H1 (cell line): ENCODE measurements around the gene MSI2. TPM values are rescaled to one million over a fixed set of nuclear protein-coding genes. Genes with fewer than 3 reads are reported as not detected.
A peak's percentile ranks its signal among the peaks of the same experiment; 100 is the strongest.

ENCODE experiments used
- CTCF ChIA-PET: fragments of 300-600 bp; sonication (Branson Sonifier 250); formaldehyde crosslinking; loops from one replicate; lab custom pipeline; 2021; ENCODE audit not compliant: partially characterized antibody; lab: Charles Lee
- POLR2A ChIA-PET: fragments of 300-600 bp; sonication (Branson Sonifier 250); formaldehyde crosslinking; loops from one replicate; lab custom pipeline; 2021; ENCODE audit warnings: inconsistent platforms; ENCODE audit not compliant: partially characterized antibody; lab: Charles Lee
- DNase-seq, 2 experiments: peaks; one replicate each; pipeline versions ENCODE4 v3.0.0 to v3.0.0-alpha.2; 2010 to 2022; ENCODE audit warnings: low spot score in 2 of 2, low read depth in 1 of 2, mixed read lengths in 1 of 2
- FAIRE-seq: peaks from 2 replicates; lab custom pipeline; 2011; peaks lifted over from hg19 to GRCh38; lab: Jason Lieb, UNC
- H2AFZ ChIP-seq: 2 replicates; pipeline ENCODE4 v1.8.1; 2012; ENCODE audit warnings: low read length, inconsistent platforms
- H2AK5ac ChIP-seq: 2 replicates; pipeline ENCODE4 v1.6.1; 2013; ENCODE audit warnings: low read depth, low read length
- H2BK120ac ChIP-seq: replicated peaks from 2 replicates; pipeline ENCODE3; 2013; ENCODE audit warnings: low read depth, low read length, inconsistent platforms
- H2BK12ac ChIP-seq: 2 replicates; pipeline ENCODE4 v1.6.1; 2013; ENCODE audit warnings: low read depth, low read length
- H2BK15ac ChIP-seq: 2 replicates; pipeline ENCODE4 v1.6.1; 2013; ENCODE audit warnings: low read length
- H2BK20ac ChIP-seq: 2 replicates; pipeline ENCODE4 v1.6.1; 2013; ENCODE audit warnings: low read length
- H2BK5ac ChIP-seq: 2 replicates; pipeline ENCODE4 v1.6.1; 2013; ENCODE audit warnings: low read depth, low read length
- H3K14ac ChIP-seq: 2 replicates; pipeline ENCODE4 v1.6.1; 2013; ENCODE audit warnings: inconsistent platforms; ENCODE audit not compliant: insufficient read length
- H3K18ac ChIP-seq: 2 replicates; pipeline ENCODE4 v1.6.1; 2013; ENCODE audit warnings: low read length; ENCODE audit errors: extremely low read depth
- H3K23ac ChIP-seq: 2 replicates; pipeline ENCODE4 v1.6.1; 2013; ENCODE audit warnings: inconsistent platforms; ENCODE audit not compliant: insufficient read length
- H3K23me2 ChIP-seq: 2 replicates; pipeline ENCODE4 v1.6.1; 2013; ENCODE audit warnings: low read depth, low read length
- H3K27ac ChIP-seq: 2 replicates; pipeline ENCODE4 v1.6.1; 2011; ENCODE audit warnings: low read depth, low read length, inconsistent platforms
- H3K27me3 ChIP-seq, 4 experiments: replicated peaks in 1 of 4; 1 replicate in 1 of 4; 2 replicates in 3 of 4; pipeline versions ENCODE4 v1.6.1 to v1.8.1; 2011 to 2013; ENCODE audit warnings: low read length in 3 of 4, mild to moderate bottlenecking in 3 of 4, inconsistent platforms in 2 of 4, mixed read lengths in 2 of 4, moderate library complexity in 1 of 4; ENCODE audit not compliant: control insufficient read depth in 3 of 4, insufficient read depth in 3 of 4; ENCODE audit errors: extremely low read depth in 1 of 4
- H3K36me3 ChIP-seq, 4 experiments: 2 replicates each; pipeline versions ENCODE4 v1.6.1 to v1.8.1; 2011 to 2013; ENCODE audit warnings: mild to moderate bottlenecking in 4 of 4, low read length in 3 of 4, moderate library complexity in 2 of 4, control low read depth in 1 of 4, inconsistent platforms in 1 of 4; ENCODE audit not compliant: insufficient read depth in 4 of 4, control insufficient read depth in 2 of 4
- H3K4ac ChIP-seq: replicated peaks from 2 replicates; pipeline ENCODE3; 2013; ENCODE audit warnings: low read length, low read depth, mixed read lengths, inconsistent platforms; ENCODE audit not compliant: insufficient read length
- H3K4me1 ChIP-seq, 4 experiments: replicated peaks in 1 of 4; 1 replicate in 1 of 4; 2 replicates in 3 of 4; pipeline versions ENCODE4 v1.6.1 to v1.8.1; 2011 to 2013; ENCODE audit warnings: low read length in 3 of 4, inconsistent platforms in 2 of 4, mixed read lengths in 1 of 4; ENCODE audit not compliant: insufficient read depth in 4 of 4, control insufficient read depth in 3 of 4
- H3K4me2 ChIP-seq, 2 experiments: 2 replicates each; pipeline versions ENCODE4 v1.6.1 to v1.8.1; 2011 to 2013; ENCODE audit warnings: low read depth in 2 of 2, low read length in 2 of 2, control low read depth in 1 of 2, inconsistent platforms in 1 of 2, mild to moderate bottlenecking in 1 of 2; ENCODE audit not compliant: insufficient read depth in 1 of 2
- H3K4me3 ChIP-seq, 4 experiments: fragments of 200-600, 300-600 bp in 1 of 4; sonication (generic), shearing (Covaris generic), sonication (Bioruptor Twin) in 1 of 4; 2 replicates each; pipeline versions ENCODE4 v1.5.1 to v1.8.1; 2011 to 2016; ENCODE audit warnings: low read length in 4 of 4, low read depth in 3 of 4, control low read depth in 2 of 4, inconsistent platforms in 2 of 4, mild to moderate bottlenecking in 2 of 4, mixed read lengths in 1 of 4, moderate library complexity in 1 of 4; ENCODE audit not compliant: insufficient read depth in 2 of 4; ENCODE audit errors: extremely low read depth in 1 of 4
- H3K56ac ChIP-seq: replicated peaks from 2 replicates; pipeline ENCODE3; 2013; ENCODE audit warnings: low read depth, mild to moderate bottlenecking, mixed read lengths, low read length, inconsistent platforms; ENCODE audit not compliant: insufficient read length
- H3K79me1 ChIP-seq: 2 replicates; pipeline ENCODE4 v1.6.1; 2013; ENCODE audit warnings: low read depth, low read length, control low read depth
- H3K79me2 ChIP-seq, 2 experiments: 2 replicates each; pipeline versions ENCODE4 v1.6.1 to v1.8.1; 2012 to 2013; ENCODE audit warnings: low read length in 2 of 2, mild to moderate bottlenecking in 2 of 2, inconsistent platforms in 1 of 2; ENCODE audit not compliant: insufficient read depth in 2 of 2, control insufficient read depth in 1 of 2
- H3K9ac ChIP-seq, 4 experiments: replicated peaks in 1 of 4; 1 replicate in 1 of 4; 2 replicates in 3 of 4; pipeline versions ENCODE4 v1.6.1 to v1.8.1; 2011 to 2013; ENCODE audit warnings: low read depth in 3 of 4, low read length in 3 of 4, control low read depth in 2 of 4, mild to moderate bottlenecking in 2 of 4, moderate library complexity in 2 of 4, inconsistent platforms in 1 of 4; ENCODE audit errors: extremely low read depth in 1 of 4
- H3K9me3 ChIP-seq, 2 experiments: 2 replicates each; pipeline versions ENCODE4 v1.6.1 to v1.8.1; 2012 to 2013; ENCODE audit warnings: mild to moderate bottlenecking in 2 of 2, moderate library complexity in 2 of 2, control low read depth in 1 of 2, inconsistent platforms in 1 of 2, low read depth in 1 of 2, low read length in 1 of 2, mixed read lengths in 1 of 2; ENCODE audit not compliant: insufficient read depth in 2 of 2
- H4K20me1 ChIP-seq, 2 experiments: replicated peaks in 1 of 2; 2 replicates each; pipeline versions ENCODE3 to v1.8.1; 2011 to 2013; ENCODE audit warnings: inconsistent platforms in 2 of 2, low read length in 2 of 2, mild to moderate bottlenecking in 1 of 2; ENCODE audit not compliant: insufficient read depth in 2 of 2, control insufficient read depth in 1 of 2
- H4K5ac ChIP-seq: 2 replicates; pipeline ENCODE4 v1.6.1; 2013; ENCODE audit warnings: low read length, low read depth, mixed read lengths, inconsistent platforms; ENCODE audit not compliant: insufficient read length
- H4K8ac ChIP-seq: 2 replicates; pipeline ENCODE4 v1.8.0; 2013; ENCODE audit warnings: mild to moderate bottlenecking, moderate library complexity, low read length, inconsistent platforms; ENCODE audit not compliant: insufficient read depth; ENCODE audit errors: extremely low read depth
- H4K91ac ChIP-seq: replicated peaks from 2 replicates; pipeline ENCODE3; 2013; ENCODE audit warnings: low read length, mixed read lengths, inconsistent platforms; ENCODE audit not compliant: insufficient read length
- GABPA ChIP-seq: IDR thresholded peaks from 2 replicates; pipeline ENCODE4 v1.6.1; 2011; ENCODE audit warnings: mild to moderate bottlenecking, low read length, moderate library complexity, borderline replicate concordance; ENCODE audit not compliant: insufficient read depth
- NANOG ChIP-seq: IDR thresholded peaks from 2 replicates; pipeline ENCODE4 v1.6.1; 2011; ENCODE audit warnings: low read length, low read depth, mild to moderate bottlenecking, inconsistent platforms; ENCODE audit not compliant: insufficient read depth, poor library complexity, severe bottlenecking
- POLR2A ChIP-seq, 2 experiments: IDR thresholded peaks; 1 replicate in 1 of 2; 2 replicates in 1 of 2; pipeline ENCODE4 v1.6.1; 2011; ENCODE audit warnings: low read depth in 2 of 2, low read length in 2 of 2, mild to moderate bottlenecking in 2 of 2; ENCODE audit errors: control extremely low read depth in 1 of 2
- WGBS, 2 experiments: shearing (Covaris generic) in 1 of 2; methylation state at CpG; one replicate each; pipeline versions ENCODE4 v1.1.6 to v1.1.7; 2013 to 2015; ENCODE audit warnings: low lambda C conversion rate in 2 of 2, mixed read lengths in 2 of 2, inconsistent platforms in 1 of 2, low coverage in 1 of 2, missing lambda C conversion rate in 1 of 2; ENCODE audit not compliant: insufficient replicate concordance in 2 of 2, insufficient coverage in 1 of 2, insufficient read length in 1 of 2; ENCODE audit errors: extremely low coverage in 1 of 2, missing lambda C conversion rate in 1 of 2; 5-methylcytosine and 5-hydroxymethylcytosine counted together
- polyA plus RNA-seq, 7 experiments: library from polyadenylated mRNA; depleted of rRNA in 3 of 7; stranded (reverse) in 5 of 7; unstranded in 2 of 7; fragments of >200 nt in 5 of 7; fragments of 200-250 nt in 2 of 7; gene quantifications; 1 replicate in 5 of 7; 2 replicates in 1 of 7; 4 replicates in 1 of 7; pipeline versions ENCODE4 v1.2.1 to v1.2.3, GENCODE V29; 2011 to 2013; ENCODE audit warnings: missing spikeins in 2 of 7, mixed read lengths in 2 of 7
- total RNA-seq: library from RNA; stranded (reverse); fragmentation: NEBNext Ultra II Directional; extraction: Animal tissue kit (Norgen Biotek cat#: 25700); gene quantifications from 2 replicates; pipeline ENCODE4 v1.2.1, GENCODE V29; 2021

The MSI2 gene
- total and polyA plus RNA-seq, 2 of the 8 experiments (the other 6 are each of a cell fraction or from before 2014, with no cell fraction given), result 36.7 to 80.6 TPM

GRCh38 chr17:57259306-57259705, 3.0 kb downstream of the MSI2 start:
- no peak for DNase-seq

More at GRCh38 chr17:57259306-57259705, 3.0 kb downstream of the MSI2 start:
- Histone ChIP-seq H3K27ac (peak overlapping the region; percentile 53; the same call in 1 of the 2 replicates), H2BK12ac (no peak overlapping the region; the same call in 1 of the 2 replicates), H2BK5ac (no peak overlapping the region), H3K4ac (no peak overlapping the region), H3K4me3 (peak overlapping the region; percentile 13 to 94 (median 46); a peak in 5 of 8 replicates), H4K20me1 (peaks cover 8 to 11% of the 10 kb centered on the region in 2 experiments), H3K9ac (peak overlapping the region in 2 of 4 experiments; percentile 14 to 36; a peak in 3 of 7 replicates), H3K36me3 (peaks cover 10 to 46% (median 24%) of the 10 kb centered on the region in 4 experiments; a peak in 7 of 8 replicates), H3K14ac (no peak overlapping the region), H4K8ac (no peak overlapping the region), H3K9me3 (no peaks in the 10 kb centered on the region), H4K91ac (no peak overlapping the region), H3K4me2 (peak overlapping the region; percentile 79 to 99), H3K18ac (no peak overlapping the region), H2BK20ac (no peak overlapping the region), H2AFZ (no peak overlapping the region), H3K23ac (no peak overlapping the region), H2AK5ac (no peak overlapping the region), H3K79me2 (peaks cover 0 to 49% of the 10 kb centered on the region in 2 experiments; a peak in 2 of 4 replicates), H3K23me2 (peaks cover 17% of the 10 kb centered on the region), H3K79me1 (peaks cover 3% of the 10 kb centered on the region; the same call in 1 of the 2 replicates), H3K56ac (no peak overlapping the region), H4K5ac (no peak overlapping the region), H2BK120ac (no peak overlapping the region), H3K4me1 (peaks cover 2 to 39% (median 6%) of the 10 kb centered on the region in 4 experiments; a peak in 6 of 7 replicates), H3K27me3 (peaks cover 2 to 10% (median 8%) of the 10 kb centered on the region in 4 experiments; a peak in 6 of 7 replicates), H2BK15ac (no peak overlapping the region)
- POLR2A ChIA-PET, result interaction anchor here (1.0 to 5.3 kb wide), 5 partner anchors 9 to 147 kb away, joined by 3 to 22 read pairs (median 3); no protein-coding TSS in a partner anchor
- TF ChIP-seq GABPA (no peak), NANOG (no peak), POLR2A (IDR thresholded peaks at IDR 0.05; ENCODE audit: control extremely low read depth in 1 of 2, low read depth in 2 of 2, low read length in 2 of 2) (peak in 1 of 2 experiments; percentile 10; a peak in 1 of 3 replicates)
- no peak for FAIRE-seq
- 12% methylated on average over 3 of the region's 3 CpGs; no CpG with 5 or more reads in 1 of the 2 experiments for WGBS, 2 experiments
- CTCF ChIA-PET, result interaction anchor here (0.6 to 2.9 kb wide), 8 partner anchors 12 to 217 kb away, joined by 3 to 15 read pairs (median 4); no protein-coding TSS in a partner anchor
